Measurements from ENCODE around the gene SCYL2.
"Not testable (repeated sequence)": the region's sequence is repeated elsewhere in the genome, so short reads cannot be mapped to it uniquely, and the experiment has no call there.

SCYL2 gene

DNA sequence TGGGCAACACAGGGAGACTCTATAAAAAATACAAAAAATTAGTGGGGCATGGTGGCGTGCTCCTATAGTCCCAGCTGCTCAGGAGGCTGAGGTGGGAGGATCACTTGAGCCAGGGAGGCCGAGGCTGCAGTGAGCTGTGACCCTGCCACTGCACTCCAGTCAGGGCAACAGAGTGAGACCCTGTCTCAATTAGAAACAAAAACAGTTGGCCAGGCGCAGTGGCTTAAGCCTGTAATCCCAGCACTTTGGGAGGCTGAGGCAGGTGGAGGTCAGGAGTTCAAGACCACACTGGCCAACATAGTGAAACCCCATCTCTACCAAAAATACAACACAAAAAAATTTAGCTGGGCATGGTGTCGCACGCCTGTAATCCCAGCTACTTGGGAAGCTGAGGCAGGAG is 1.9 kb upstream of the SCYL2 start:
- DNase-seq = not testable (repeated sequence)

DNA sequence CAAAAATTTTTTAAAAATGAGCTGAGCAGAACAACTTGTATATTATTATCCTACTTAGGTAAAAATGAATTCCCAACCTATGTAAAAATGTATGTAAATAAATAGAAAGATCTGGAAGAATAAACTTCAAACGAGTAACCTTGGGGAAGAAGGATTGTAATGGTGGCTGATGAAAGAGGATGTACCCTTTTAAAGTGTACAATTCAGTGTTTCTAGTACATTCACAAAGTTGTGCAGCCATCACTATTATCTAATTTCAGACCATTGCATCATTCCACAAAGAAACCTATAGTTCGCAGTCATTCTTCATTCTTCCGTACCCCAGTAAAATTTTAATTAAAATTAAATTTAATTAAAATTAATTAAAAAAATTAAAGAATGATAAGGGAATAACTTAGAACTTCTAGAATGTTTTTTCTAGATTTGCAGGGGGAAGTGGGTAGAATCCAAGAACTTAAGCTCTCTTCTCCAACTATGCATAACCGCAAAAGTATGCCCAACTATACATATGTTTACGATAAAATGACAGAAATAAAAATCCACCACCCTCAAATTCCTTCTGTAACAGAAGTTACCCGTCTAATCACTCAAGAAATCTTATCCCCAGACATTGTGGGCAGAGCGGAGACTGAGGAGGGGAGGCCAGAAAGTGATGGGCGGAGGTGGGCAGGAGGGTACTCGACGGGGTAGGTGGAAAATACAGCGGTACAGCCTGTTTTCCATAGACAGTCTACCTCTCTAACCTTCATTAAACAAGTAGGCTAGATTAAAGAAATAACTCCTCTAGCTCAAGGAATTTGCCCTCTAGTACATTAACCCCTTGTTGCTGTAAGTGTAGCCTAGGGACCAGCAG is 1.0 kb upstream of the SCYL2 start:
- DNase-seq = no peak

- peak in 1 of 2 donors; percentile 83 for DNase-seq
Observed at GRCh38 chr12:100266585-100266834, 467 bp upstream of the SCYL2 start.

DNA sequence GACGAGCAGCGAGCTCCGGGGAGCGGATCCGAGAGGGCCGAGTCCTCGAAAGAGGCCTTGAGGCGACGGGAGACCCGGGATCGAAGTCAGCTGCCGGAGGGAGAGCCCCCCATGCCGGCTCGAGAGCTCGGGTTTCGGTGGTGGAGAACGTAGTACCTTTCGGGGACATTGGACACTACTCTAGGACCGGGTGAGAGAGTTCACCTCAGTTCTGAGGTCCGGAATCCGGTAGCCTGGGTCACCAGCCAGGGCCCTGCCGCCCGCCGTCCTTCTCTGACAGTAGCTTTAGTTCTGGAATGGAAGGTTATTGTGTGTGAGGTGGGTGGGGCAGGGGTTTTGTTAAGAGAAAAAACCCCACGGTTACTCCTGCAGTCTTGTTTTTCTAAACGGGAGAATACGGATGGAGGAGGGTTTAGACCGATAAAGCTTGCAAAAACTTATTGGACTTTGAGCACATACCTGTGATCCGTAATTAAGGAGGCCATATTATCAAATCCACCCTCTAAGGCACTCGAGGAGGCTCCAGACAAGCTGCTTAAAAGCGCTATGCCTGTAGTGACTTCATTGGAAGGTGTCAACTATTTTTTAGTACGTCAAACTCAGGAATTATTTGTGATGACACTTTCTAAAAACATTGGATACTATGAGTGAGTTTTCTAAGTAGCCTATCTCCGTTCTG is 765 bp downstream of the SCYL2 start:
- DNase-seq = peak in 1 of 2 donors; percentile 51

GRCh38 chr12:100268835-100269564 is 2.0 kb downstream of the SCYL2 start:
- DNase-seq = no peak

DNA sequence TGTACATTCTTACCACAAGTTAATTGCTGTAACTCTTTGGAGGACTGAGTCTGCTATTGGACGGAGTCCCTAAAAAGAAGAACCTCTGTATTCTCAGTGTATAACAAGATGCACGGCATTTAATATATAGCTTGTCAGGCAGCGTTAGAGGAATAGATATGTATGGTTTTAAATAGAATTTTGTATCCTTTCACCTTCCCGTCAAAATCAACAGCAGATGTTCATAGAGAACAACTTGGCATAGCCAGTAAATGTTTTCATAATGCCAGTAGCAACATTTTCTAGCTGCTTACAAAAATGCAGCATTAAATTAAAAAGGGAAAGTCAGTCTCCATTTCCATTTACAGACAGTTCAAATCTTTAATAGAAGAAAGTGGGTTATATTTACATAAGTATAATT is 6.8 kb downstream of the SCYL2 start:
- DNase-seq = no peak

- DNase-seq = no peak
Observed at GRCh38 chr12:100274291-100274690, 7.3 kb downstream of the SCYL2 start.

DNA sequence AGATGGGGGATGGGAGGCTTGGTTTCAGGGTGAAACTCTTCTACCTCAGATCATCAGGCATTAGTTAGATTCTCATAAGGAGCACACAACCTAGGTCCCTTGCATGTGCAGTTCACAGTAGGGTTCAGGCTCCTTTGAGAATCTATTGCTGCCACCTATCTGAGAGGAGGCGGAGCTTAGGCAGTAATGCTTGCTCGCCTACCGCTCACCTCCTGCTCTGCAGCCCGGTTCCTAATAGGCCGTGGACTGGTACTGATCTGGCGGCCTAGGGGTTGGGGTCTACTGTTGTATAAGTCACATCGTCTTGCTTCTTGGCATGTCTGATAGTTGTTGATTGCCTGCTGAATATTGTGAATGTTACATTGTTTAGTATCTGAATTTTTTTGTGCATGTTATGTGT is 12.2 kb downstream of the SCYL2 start:
- DNase-seq = no peak

DNA sequence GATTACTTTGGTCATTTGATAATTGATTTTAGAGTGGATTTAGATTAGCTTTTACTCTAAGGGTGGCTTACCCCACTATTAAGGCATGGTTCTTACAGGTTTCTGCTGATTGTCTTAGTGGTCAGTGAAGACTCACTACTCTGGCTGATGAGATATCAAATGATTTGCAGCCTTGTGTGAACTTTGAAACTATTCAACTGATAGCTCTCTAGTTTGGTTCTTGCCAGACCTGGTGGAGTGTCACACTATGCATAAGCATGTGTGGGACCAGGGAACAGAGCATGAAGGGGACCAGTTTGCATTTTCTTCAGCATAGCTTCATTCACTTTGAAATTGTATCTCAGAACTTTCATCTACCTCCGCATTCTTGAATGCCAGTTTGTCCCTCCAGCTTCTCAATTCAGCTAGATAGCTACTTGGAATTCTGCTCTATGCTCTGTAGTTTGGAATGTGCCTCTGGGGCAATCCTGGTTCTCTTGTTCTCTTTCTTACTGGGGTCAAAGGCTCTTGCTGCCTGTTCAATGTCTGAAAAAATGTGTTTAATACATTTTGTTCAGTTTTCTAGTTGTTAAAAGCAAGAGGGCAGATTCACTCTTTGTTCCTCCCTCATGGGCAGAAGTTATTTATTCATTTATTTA is 12.7 kb downstream of the SCYL2 start:
- DNase-seq = no peak

DNA sequence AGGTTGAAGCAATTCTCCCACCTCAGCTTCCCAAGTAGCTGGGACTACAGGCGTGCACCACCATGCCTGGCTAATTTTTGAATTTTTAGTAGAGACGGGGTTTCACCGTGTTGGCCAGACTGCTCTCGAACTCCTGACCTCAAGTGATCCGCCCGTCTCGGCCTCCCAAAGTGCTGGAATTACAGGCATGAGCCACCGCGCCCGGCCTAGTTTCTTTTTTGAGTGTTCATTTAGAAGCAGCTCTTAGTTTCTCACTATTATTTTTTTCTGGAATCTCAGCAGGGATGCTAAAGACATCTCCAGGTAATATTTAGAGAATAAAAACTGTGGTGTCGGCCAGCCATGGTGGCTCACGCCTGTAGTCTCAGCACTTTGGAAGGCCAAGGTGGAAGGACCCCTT is 17.6 kb downstream of the SCYL2 start:
- DNase-seq = not testable (repeated sequence)

DNA sequence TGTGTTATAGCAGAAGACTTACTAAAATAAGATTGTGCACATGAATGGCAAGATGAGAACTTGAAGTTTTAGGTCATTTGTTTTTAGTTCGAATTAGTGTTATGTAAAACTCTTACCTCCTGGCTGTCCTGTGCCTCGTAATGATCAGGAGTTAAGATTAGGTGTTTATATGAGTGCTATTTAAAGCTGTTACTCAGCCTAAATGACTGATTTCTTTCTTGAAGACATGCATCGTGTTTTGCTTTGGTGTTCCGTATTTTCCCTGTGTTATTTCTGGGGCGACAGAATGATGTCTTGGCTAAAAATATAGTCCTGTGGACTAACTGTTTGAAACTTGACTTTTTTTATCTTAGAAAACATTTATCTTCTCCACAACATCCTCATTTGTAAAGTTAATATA is 22.1 kb downstream of the SCYL2 start:
- no peak for DNase-seq

DNA sequence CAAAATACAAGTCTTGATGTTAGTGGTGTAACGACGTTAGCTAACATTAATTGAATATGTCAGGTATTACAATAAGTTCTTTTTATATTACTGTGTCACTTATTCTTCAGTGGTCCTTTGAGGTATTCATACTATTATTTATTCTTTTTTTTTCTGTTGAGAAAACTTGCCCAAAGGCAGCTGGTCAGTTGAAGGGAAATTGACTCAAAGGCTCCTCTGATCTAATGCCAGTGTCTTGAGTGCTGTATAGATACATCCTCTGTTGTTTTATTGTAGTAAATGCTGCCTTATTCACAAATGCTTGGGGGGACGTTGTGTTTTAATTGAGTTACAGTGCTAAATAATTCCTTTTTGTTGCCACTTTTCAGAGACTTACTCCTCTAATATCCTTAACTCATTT is 23.0 kb downstream of the SCYL2 start:
- no peak for DNase-seq

DNA sequence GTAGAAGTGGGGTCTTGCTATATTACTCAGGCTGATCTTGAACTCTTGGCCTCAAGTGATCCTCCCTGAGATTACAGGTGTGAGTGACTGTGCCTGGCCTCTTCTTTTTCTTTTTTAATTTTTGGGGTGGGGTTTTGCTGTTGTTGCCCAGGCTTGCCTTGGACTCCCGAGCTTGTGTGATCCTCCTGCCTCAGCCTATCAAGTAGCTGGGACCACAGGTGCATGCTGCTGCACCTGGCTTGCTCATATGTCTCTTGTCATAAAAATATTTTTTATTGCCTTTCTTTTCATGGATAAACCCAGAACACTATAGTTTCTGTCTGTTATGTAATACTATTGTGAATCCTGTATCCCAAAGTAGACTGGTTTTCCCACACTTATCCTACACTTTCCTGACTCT is 26.0 kb downstream of the SCYL2 start:
- no peak for DNase-seq

GRCh38 chr12:100294366-100294765 is 27.4 kb downstream of the SCYL2 start:
- not testable (repeated sequence) for DNase-seq

- no peak for DNase-seq
Observed at GRCh38 chr12:100295764-100296555, 29.0 kb downstream of the SCYL2 start.

DNA sequence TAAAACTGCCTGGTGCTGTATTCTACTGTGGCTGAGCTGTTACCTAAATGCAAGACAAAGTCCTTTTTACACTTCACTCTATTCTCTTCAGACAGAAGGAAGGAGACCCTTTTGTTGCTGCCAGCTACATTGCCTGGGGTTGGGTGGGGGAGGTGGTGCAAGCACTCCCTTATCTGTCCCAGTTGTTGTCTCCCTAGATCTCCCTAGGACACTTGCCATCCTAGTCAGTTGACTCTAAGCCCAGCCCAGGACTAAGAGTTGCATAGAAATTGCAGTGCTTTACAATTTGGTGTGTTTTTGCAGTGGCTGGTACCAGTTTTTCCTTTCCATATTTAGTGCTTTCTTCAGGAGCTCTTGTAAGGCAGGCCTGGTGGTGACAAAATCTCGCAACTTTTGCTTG is 35.1 kb downstream of the SCYL2 start:
- no peak for DNase-seq

- DNase-seq = no peak
Observed at GRCh38 chr12:100303831-100304230, 36.9 kb downstream of the SCYL2 start.

DNA sequence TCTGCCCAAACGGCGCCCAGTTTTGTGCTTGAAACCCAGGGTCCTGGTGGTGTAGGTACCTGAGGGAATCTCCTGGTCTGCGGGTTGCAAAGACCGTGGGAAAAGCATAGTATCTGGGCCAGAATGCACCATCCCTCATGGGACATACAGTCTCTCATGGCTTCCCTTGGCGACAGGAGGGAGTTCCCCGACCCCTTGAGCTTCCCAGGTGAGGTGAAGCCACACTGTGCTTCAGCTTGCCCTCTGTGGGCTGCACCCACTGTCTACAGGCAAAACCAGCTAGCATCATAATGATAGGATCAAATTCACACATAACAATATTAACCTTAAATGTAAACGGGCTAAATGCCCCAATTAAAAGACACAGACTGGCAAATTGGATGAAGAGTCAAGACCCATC is 37.4 kb downstream of the SCYL2 start:
- not testable (repeated sequence) for DNase-seq

DNA sequence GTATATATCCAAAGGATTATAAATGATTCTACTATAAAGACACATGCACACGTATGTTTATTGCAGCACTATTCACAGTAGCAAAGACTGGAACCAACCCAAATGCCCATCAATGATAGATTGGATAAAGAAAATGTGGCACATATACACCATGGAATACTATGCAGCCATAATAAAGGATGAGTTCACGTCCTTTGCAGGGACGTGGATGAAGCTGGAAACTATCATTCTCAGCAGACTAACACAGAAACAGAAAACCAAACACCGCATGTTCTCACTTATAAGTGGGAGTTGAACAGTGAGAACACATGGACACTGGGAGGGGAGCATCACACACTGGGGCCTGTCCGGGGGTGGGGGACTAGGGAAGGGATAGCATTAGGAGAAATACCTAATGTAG is 41.2 kb downstream of the SCYL2 start:
- not testable (repeated sequence) for DNase-seq

- DNase-seq = no peak
Observed at GRCh38 chr12:100311317-100311716, 44.3 kb downstream of the SCYL2 start.

DNA sequence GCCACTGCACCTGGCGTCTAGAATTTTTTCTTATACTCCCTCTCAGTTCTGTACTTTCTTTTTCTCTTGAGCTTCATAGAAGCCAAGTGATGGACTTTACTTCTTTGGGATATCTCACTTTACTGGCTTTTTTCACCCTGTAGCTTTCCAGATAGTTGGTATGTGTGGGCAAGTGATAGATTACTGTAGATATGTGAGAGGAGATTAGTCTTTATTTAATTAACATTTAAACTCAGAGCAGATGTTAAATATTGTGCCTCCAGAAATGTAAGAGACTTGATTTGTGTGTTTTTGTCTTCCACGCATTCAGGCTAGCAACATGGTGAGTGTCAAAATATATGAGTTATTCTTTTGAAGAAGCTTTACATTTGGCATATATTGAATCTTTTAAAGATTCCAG is 50.4 kb downstream of the SCYL2 start:
- DNase-seq = no peak

GRCh38 chr12:100324498-100324897 is 57.5 kb downstream of the SCYL2 start:
- DNase-seq = no peak

DNA sequence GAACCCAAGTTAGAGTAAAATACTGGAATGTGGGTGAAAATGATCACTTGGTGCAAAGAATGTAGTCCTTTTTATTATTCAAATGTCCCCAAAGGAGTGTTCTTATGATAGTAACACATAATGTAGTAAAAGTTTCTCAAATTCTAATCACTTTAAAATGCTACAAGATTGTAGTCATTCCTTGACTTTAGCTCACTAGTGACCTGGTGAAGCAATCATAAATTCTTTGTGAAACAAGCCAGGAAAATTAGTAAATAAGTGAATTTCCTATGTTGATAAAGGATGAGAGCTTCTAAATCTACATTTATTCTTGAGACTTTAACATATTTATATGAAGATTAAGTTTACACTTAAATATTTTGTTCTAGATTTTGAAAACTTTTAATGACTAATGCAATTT is 59.2 kb downstream of the SCYL2 start:
- DNase-seq = no peak
